ENCODE measurements around the gene KRT35.

KRT35 gene
- 0 reads per million in 2 donors for total RNA-seq

- DNase-seq, result no peak
Observed at GRCh38 chr17:41481036-41481435, at the start of gene KRT35. KRT35 (minus strand) TSS chr17:41481151; CDS start chr17:41481097, 54 bp downstream.

- DNase-seq, result no peak
Observed at GRCh38 chr17:41530062-41531048, 49.4 kb upstream of the KRT35 start.

GRCh38 chr17:41529491-41529915, 48.6 kb upstream of the KRT35 start:
- DNase-seq, result no peak

- no peak for DNase-seq
Observed at GRCh38 chr17:41528959-41529353, 48.0 kb upstream of the KRT35 start.

GRCh38 chr17:41527063-41528023, 46.4 kb upstream of the KRT35 start:
- no peak for DNase-seq

GRCh38 chr17:41524261-41524660, 43.3 kb upstream of the KRT35 start:
- no peak for DNase-seq

GRCh38 chr17:41523787-41524186, 42.8 kb upstream of the KRT35 start:
- DNase-seq, result no peak

GRCh38 chr17:41523225-41523593, 42.3 kb upstream of the KRT35 start:
- no peak for DNase-seq

GRCh38 chr17:41522301-41523224, 41.6 kb upstream of the KRT35 start:
- no peak for DNase-seq

GRCh38 chr17:41521574-41522261, 40.8 kb upstream of the KRT35 start:
- DNase-seq, result no peak

- DNase-seq, result no peak
Observed at GRCh38 chr17:41520821-41521521, 40.0 kb upstream of the KRT35 start.

- no peak for DNase-seq
Observed at GRCh38 chr17:41519501-41520224, 38.7 kb upstream of the KRT35 start.

GRCh38 chr17:41518789-41519449, 38.0 kb upstream of the KRT35 start, which contains the start of gene KRT15:
KRT15 (minus strand) TSS chr17:41518890; CDS start chr17:41518827, 63 bp downstream.
- DNase-seq, result no peak

GRCh38 chr17:41518031-41518430, 37.1 kb upstream of the KRT35 start:
- no peak for DNase-seq

- no peak for DNase-seq
Observed at GRCh38 chr17:41516830-41517283, 35.9 kb upstream of the KRT35 start.

- no peak for DNase-seq
Observed at GRCh38 chr17:41516147-41516829, 35.3 kb upstream of the KRT35 start.

GRCh38 chr17:41513168-41513547, 32.2 kb upstream of the KRT35 start:
- no peak for DNase-seq

GRCh38 chr17:41512546-41513167, 31.7 kb upstream of the KRT35 start:
- no peak for DNase-seq
